ENCODE results near the gene PARD3. TPM values are rescaled to one million over a fixed set of nuclear protein-coding genes. Genes with fewer than 3 reads are reported as not detected.

Gene PARD3
- total RNA-seq, 1 donor = 42.1 TPM

GRCh38 chr10:34622945-34623344 is 192.2 kb downstream of the PARD3 start:
- no peak overlapping the region for H3K4me3 ChIP-seq (ENCODE audit: low read depth, low read length)
- no peak for DNase-seq (ENCODE audit: low read depth)
- TF ChIP-seq CTCF (IDR thresholded peaks at IDR 0.05; ENCODE audit: insufficient read depth, low read length) = no peak

- H3K4me3 ChIP-seq (ENCODE audit: low read depth, low read length) = no peak overlapping the region
- DNase-seq (ENCODE audit: low read depth) = no peak
- no peak for TF ChIP-seq CTCF (IDR thresholded peaks at IDR 0.05; ENCODE audit: insufficient read depth, low read length)
These were observed 196.5 kb downstream of the PARD3 start for GRCh38 chr10:34618611-34619010.

GRCh38 chr10:34615770-34616169 is 199.3 kb downstream of the PARD3 start:
- DNase-seq (ENCODE audit: low read depth) = no peak
- H3K4me3 ChIP-seq (ENCODE audit: low read depth, low read length) = no peak overlapping the region

GRCh38 chr10:34613491-34613890 is 201.6 kb downstream of the PARD3 start:
- no peak overlapping the region for H3K4me3 ChIP-seq (ENCODE audit: low read depth, low read length)
- no peak for TF ChIP-seq CTCF (IDR thresholded peaks at IDR 0.05; ENCODE audit: insufficient read depth, low read length)
- DNase-seq (ENCODE audit: low read depth) = no peak

More at GRCh38 chr10:34615770-34616169, 199.3 kb downstream of the PARD3 start:
- peak; percentile 8 for TF ChIP-seq CTCF (IDR thresholded peaks at IDR 0.05; ENCODE audit: insufficient read depth, low read length)

- no peak for TF ChIP-seq CTCF (IDR thresholded peaks at IDR 0.05; ENCODE audit: insufficient read depth, low read length)
- DNase-seq (ENCODE audit: low read depth) = no peak
- H3K4me3 ChIP-seq (ENCODE audit: low read depth, low read length) = no peak overlapping the region
These were observed 202.2 kb downstream of the PARD3 start for GRCh38 chr10:34612938-34613337.

GRCh38 chr10:34612446-34612845 is 202.7 kb downstream of the PARD3 start:
- peak; percentile 56 for DNase-seq (ENCODE audit: low read depth)
- TF ChIP-seq CTCF (IDR thresholded peaks at IDR 0.05; ENCODE audit: insufficient read depth, low read length) = no peak
- no peak overlapping the region for H3K4me3 ChIP-seq (ENCODE audit: low read depth, low read length)

- no peak for TF ChIP-seq CTCF (IDR thresholded peaks at IDR 0.05; ENCODE audit: insufficient read depth, low read length)
- no peak overlapping the region for H3K4me3 ChIP-seq (ENCODE audit: low read depth, low read length)
- no peak for DNase-seq (ENCODE audit: low read depth)
These were observed 205.7 kb downstream of the PARD3 start for GRCh38 chr10:34609287-34609940.
